GM21717 (cell line): ENCODE data around the gene SLC17A9.
"Not testable (repeated sequence)": the region's sequence is repeated elsewhere in the genome, so short reads cannot be mapped to it uniquely, and the experiment has no call there.

Experiments used
- ATAC-seq: cut with Tn5 transposase; IDR thresholded peaks from one replicate; pipeline ENCODE4 v1.9.1; 2021; ENCODE audit warnings: mild to moderate bottlenecking, moderate library complexity; ENCODE audit not compliant: unreplicated experiment

Gene SLC17A9

DNA sequence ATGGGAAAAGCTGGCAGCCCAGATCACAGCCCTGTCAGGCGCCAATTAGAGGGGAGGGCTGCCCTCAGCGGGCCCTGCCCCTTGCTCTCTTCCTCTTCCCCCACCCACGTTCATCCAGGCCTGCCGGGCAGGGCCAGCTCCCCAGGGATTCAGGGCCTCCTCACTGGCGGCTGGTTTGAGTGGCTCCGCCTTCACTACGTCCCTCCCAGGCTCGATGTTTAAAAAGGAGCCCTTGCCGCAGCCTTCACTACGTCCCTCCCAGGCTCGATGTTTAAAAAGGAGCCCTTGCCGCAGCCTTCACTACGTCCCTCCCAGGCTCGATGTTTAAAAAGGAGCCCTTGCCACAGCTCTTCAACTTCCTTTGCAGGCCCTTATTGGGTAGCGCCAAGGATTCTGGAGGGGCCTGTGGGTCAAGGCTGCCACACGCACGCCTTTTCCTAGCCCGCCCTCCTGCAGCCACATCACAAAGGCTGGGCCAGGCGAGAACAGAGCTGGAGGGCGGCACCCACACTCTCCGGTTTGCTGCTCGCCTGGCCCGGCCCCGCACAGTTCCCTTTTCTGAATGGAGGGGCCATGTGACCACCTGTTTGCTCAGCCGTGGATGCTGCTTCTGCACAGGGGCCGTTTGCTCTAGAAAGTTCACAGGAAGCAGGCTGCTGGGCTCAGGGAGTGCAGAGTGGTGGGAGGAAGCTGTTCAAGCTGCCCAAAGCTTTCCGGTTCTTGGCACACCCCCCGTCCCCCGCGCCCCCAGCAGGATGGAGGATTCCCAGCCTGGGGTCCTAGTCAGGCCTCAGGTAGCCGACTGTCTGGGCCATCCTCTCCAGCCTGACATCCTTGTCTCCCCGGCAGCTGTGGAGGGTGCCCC, 1.6 kb downstream of the SLC17A9 start:
- ATAC-seq = peak; percentile 59

DNA sequence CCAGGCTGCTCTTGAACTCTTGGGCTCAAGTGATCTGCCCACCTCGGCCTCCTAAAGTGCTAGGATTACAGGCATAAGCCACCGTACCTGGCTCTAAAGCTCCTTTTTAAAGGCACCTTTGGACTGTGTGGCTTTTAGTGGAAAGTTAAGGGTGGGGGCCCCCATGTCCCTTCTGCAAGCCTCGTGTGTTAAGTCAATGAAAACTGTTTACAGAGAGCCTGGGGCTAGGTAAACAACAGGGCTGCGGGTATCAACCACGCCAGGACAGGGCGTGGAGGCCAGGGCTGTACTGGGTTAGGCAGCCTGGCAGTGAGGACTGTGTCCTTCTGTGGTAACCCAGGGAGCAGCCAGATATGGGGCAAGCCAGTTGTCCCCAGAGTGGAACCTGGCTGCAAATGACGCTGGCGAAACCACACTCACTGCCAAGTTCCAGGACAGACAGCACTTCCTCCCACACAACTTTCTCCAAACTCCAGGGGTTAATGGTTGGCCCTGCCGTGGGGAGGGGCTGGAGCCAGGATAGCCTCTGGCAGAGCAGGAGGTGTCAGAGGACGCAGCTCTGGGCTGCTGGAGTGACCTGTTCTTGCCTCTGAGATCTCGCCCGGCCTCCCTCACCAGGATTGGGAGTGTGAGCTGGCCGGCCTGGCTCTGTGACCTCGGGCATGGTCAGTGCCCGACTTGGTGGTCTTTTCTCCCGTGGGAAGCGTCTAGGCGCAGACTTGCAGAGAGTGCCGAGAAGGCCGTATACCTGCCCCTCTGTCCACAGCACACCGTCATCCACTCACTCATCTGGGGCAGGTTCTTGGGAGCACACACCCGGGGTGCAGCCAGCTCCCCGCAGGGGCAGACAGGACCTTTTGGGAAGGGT, 3.2 kb downstream of the SLC17A9 start:
- no peak for ATAC-seq

GRCh38 chr20:62956387-62957135, 4.1 kb downstream of the SLC17A9 start:
- ATAC-seq = no peak

DNA sequence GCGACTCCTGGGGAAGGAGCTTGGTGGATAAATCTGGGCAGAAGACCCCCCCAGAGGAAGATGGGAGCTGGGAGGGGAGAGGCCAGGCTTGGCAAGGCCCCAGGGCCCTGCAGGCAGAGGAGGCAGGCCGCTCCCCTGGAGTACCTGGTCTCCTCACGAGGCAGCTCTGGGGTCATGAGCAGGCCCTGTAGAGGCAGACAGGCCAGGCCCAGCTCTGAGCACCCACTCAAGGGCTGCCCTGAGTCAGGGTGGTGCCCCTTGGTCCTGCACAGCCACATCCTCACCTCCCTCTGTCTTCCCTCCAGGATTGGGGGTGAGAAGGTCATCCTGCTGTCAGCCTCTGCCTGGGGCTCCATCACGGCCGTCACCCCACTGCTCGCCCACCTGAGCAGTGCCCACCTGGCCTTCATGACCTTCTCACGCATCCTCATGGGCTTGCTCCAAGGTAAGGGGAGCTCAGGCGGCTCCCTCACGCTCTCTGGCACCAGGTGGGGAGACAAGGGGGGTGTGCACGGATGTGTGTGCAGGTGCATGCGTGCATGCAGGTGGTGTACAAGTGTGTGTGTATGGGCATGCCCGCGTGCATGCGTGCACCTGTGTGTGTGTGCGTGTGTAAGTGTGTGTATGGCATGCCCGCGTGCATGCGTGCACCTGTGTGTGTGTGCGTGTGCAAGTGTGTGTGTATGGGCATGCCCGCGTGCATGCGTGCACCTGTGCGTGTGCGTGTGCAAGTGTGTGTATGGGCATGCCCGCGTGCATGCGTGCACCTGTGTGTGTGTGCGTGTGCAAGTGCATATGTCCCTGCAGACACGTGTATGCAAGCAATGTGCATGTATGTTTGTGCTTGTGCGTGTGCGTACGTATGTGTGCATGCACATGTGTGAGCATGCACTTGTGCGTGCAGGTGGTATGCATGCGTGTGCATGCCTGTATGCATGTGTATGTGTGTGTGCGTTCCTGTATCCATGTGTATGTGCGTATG, 4.9 kb downstream of the SLC17A9 start:
- ATAC-seq = no peak

DNA sequence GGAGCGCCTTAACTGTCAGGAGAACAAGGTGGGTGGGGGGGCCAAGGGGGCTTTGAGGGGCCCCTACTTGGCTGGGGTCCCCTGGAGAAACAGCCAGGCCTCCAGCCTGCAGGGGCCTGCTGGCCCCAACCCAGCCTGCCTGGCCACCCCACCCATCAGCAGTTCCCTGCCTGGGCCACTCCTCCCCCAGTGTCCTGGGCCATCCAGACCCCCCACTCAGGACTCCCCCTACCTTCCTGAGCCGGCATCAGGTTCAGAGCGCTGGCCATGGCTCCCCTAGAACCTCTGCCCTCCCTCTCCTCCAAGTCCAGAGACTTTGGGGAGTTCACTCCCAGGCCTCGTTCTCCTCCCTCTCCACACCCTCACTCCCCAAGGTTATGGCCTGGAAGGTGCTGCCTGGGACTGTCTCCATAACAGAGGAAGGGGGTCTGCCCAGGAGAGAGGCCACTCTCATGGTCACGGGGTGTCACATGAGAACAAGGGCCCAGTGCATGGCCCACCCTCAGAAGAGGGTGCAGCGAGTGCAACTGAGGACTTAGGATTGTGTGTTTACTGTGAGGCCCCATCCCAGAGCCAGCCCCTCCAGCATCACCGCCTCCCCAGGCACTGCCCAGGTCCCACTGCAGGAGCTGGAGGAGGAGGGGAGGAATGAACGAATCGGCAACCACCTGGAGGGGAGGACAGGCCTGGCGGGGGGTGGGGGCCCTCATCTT, 6.0 kb downstream of the SLC17A9 start:
- ATAC-seq = no peak

- no peak for ATAC-seq
These were observed 6.8 kb downstream of the SLC17A9 start for GRCh38 chr20:62959101-62959971.

DNA sequence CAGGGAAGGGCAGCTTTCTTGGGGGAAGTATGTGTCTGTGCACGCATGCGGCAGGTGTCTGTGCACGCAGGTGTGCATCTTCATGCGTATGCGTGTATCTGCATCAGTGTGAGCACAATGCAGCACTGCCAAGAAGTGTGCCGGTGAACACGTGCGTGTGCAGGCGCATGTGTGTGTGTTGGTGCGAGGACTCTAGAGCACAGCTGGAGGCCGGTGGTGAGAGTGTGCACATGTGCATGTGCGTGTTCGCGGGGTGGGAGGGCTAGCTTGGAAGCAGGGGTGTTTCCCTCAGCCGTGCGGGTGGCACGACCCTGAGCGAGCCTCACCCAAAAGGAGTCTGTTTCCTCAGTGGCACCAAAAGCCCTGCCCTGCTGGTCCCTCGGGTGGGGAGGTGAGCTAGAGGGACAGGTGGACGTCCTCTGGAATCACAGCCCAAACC, 7.5 kb downstream of the SLC17A9 start:
- no peak for ATAC-seq

DNA sequence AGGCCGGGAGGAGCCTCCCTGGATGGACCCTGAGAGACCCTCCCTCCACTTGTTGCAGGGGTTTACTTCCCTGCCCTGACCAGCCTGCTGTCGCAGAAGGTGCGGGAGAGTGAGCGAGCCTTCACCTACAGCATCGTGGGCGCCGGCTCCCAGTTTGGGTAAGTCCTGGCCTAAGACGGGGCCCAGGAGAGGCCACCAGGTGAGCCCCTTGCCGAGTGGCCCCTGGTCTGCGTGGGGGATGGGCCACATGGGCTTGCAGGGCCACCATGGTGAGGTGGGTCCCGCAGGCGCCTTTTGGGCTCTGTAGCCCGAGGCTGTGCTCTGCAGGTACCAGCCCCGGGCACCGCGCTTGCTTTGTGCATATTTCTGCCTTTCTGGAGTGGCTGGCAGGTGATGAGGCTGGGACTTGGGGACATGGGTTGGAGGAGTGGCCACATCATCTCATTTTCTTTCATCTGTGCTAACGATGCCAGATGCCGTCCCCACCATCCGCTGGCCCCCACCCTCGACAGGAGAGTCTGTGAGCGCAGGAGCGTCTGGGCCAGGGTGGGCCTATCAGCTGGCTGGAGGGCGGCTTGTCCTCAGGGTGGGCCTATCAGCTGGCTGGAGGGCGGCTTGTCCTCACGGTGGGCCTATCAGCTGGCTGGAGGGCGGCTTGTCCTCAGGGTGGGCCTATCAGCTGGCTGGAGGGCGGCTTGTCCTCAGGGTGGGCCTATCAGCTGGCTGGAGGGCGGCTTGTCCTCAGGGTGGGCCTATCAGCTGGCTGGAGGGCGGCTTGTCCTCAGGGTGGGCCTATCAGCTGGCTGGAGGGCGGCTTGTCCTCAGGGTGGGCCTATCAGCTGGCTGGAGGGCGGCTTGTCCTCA, 8.2 kb downstream of the SLC17A9 start:
- ATAC-seq = not testable (repeated sequence)

DNA sequence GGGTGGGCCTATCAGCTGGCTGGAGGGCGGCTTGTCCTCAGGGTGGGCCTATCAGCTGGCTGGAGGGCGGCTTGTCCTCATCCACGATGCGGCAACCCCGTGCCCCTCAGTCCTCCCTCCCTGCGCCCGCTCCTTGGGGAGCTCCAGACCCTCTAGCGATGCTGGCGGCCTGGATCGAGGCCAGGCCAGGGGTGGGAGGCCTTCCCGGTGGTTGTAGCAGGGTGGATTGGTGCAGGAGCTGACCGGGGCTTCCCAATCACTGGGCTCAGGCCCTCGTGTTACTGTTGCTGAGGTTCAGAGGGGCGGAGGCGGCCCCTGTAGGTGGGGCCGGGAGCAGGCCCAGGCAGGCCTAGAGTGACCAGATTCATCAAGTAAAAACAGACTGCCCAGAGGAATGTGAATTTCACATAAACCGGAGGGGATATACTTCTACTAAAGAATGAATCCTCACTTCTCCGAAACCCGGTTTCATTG, 8.8 kb downstream of the SLC17A9 start:
- ATAC-seq = no peak

DNA sequence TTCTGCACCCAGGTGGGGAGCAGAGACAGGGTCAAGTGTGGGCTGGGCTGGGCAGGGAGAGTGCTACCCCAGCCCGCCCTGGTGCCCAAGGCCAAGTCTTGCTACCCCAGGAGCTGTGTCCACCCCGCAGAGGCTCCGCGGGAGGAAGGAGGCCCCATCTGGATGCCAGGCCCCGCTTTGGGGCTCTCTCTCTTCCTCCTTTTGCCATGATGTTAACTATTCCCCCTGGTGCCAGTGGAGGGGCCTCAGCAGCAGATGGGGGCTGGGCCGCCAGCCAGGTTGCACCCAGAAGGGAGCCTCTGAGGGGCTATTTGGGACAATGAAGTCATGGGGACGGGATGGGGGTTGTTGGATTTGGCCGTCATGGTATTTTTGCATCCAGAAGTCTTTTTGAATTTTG, 9.3 kb downstream of the SLC17A9 start:
- ATAC-seq = no peak

GRCh38 chr20:62962221-62962879, 9.8 kb downstream of the SLC17A9 start:
- ATAC-seq = no peak

- no peak for ATAC-seq
These were observed 10.5 kb downstream of the SLC17A9 start for GRCh38 chr20:62962891-62963613.

DNA sequence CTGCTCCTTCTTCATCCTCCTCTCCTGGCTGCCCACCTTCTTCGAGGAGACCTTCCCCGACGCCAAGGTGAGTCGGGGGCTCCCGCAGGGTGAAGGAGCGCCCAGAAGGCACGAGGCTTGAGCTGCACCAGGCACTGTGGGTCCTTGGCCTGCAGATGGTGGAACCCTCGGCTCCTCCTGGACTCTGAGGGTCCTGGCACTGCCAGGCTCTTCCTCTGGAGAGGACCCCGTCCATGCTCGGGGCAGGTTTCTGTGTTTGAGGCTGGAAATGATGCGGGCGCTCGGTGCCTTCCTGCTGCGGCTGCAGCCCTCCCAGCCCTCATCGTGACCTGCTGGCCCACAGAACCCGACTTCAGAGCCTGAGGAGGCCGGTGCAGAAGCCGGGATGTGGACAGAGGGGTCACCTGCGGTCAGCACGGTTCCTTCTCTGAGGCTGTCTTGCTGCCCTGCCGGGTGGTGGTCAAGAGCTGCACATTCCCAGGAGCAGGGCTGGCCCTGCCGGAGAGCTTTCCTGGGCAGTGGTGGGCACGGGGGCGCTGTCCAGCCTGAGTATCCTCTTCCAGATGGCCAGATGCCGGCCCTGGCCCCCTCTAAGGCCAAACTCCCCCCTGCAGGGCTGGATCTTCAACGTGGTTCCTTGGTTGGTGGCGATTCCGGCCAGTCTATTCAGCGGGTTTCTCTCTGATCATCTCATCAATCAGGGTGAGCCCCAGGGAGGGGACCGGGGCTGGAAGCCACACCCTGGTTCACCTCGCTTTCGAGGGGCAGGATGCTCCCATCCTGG, 11.3 kb downstream of the SLC17A9 start:
- ATAC-seq = no peak

GRCh38 chr20:62964700-62965099, 12.2 kb downstream of the SLC17A9 start:
- no peak for ATAC-seq

DNA sequence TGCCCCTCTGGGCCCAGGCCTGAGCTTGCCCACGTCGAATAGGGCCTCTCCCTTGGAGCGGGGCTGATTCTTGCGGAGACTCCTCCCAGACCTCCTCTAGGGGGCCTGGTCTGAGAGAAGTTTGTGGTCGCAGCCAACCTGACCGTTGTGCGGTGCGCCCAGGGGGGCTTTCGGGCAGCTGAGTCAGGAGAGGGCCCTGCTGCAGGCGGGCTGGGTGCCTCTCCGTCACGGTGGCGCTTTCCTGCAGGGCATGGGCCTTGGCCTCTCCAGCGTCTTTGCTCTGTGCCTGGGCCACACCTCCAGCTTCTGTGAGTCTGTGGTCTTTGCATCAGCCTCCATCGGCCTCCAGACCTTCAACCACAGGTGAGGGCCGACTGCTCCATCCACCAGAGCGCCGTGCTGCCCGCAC, 12.9 kb downstream of the SLC17A9 start:
- ATAC-seq = no peak
